Thyroid gland (tissue), 4 donors: ENCODE measurements around the gene IQGAP2. TPM values are rescaled to one million over a fixed set of nuclear protein-coding genes. Genes with fewer than 3 reads are reported as not detected.

Source experiments
- DNase-seq, 2 donors: peaks; one replicate each; pipeline ENCODE4 v3.0.0-alpha.2; 2019
- H3K27ac ChIP-seq, 3 donors: fragments of 200-600 bp; sonication (generic); 1 replicate in 2 of 3; 2 replicates in 1 of 3; pipeline ENCODE4 v1.5.1; 2016 to 2019; ENCODE audit warnings: mild to moderate bottlenecking in 1 of 3, moderate library complexity in 1 of 3
- H3K27me3 ChIP-seq: fragments of 200-600 bp; sonication (generic); one replicate; pipeline ENCODE4 v1.5.1; 2019
- H3K36me3 ChIP-seq, 2 donors: fragments of 200-600 bp; sonication (generic); one replicate each; pipeline ENCODE4 v1.5.1; 2016 to 2019
- H3K4me1 ChIP-seq, 2 donors: fragments of 200-600 bp; sonication (generic); one replicate each; pipeline ENCODE4 v1.5.1; 2017 to 2019
- H3K4me3 ChIP-seq, 3 donors: fragments of 200-600 bp; sonication (generic); replicated peaks in 1 of 3; 1 replicate in 2 of 3; 2 replicates in 1 of 3; pipeline ENCODE4 v1.5.1; 2016; ENCODE audit warnings: mild to moderate bottlenecking in 1 of 3
- H3K9me3 ChIP-seq: fragments of 200-600 bp; sonication (generic); one replicate; pipeline ENCODE4 v1.5.1; 2017
- POLR2A ChIP-seq, 2 donors: fragments of 450-650 bp; IDR thresholded peaks; one replicate each; pipeline ENCODE4 v1.6.1; 2017; ENCODE audit warnings: antibody characterized with exemption in 2 of 2, mild to moderate bottlenecking in 2 of 2, moderate library complexity in 1 of 2
- WGBS, 2 donors: methylation state at CpG; one replicate each; pipeline ENCODE4 v1.1.5; 2017; 5-methylcytosine and 5-hydroxymethylcytosine counted together
- intact Hi-C: fragments of 100-400 bp; cut with DNase I; formaldehyde crosslinking; loops from one replicate; pipeline ENCODE4 v1.15.1; 2023
- total RNA-seq, 4 donors: library from RNA; depleted of rRNA; stranded (reverse); fragments of >200 nt; gene quantifications; one replicate each; pipeline ENCODE4 v1.2.3, GENCODE V29; 2016
- TF ChIP-seq, protein P1 (sequence below), 6 experiments: fragments of 200-600 bp in 3 of 6; fragments of 450-650 bp in 3 of 6; sonication (generic) in 3 of 6; IDR thresholded peaks; one replicate each; pipeline ENCODE4 v1.5.1; 2016 to 2019; ENCODE audit warnings: antibody characterized with exemption in 6 of 6, mild to moderate bottlenecking in 2 of 6, inconsistent platforms in 1 of 6, moderate library complexity in 1 of 6

The IQGAP2 gene
- total RNA-seq, 4 donors from 2014 or later: 55.1 to 85.5 (median 64.0) TPM

DNA sequence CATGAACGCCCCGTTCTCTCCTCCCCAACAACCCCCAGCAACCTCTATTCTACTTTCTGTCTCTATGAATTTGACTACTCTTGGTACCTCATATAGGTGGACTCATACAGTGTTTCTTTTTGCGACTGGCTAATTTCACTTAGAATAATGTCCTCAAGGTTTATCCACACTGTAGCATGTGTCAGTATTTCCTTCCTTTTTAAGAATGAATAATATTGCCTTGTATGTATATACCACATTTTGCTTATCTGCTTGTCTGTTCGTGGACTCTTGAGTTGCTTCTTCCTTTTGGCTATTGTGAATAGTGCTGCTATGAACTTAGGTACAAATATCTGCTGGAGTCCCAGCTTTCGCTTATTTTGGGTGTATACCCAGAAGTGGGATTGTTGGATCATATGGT, 42.7 kb downstream of the IQGAP2 start:
- Histone ChIP-seq H3K27me3 (no peaks in the 10 kb centered on the region), H3K36me3 (no peaks in the 10 kb centered on the region), H3K27ac (peak overlapping the region in 2 of 3 donors; percentile 77 to 93), H3K9me3 (no peaks in the 10 kb centered on the region), H3K4me1 (peaks cover 12 to 41% of the 10 kb centered on the region in 2 donors), H3K4me3 (no peak overlapping the region)
- intact Hi-C loops: no loop called here
- DNase-seq: no peak
- WGBS, 2 donors: 91 to 94% methylated on average over 5 of the region's 5 CpGs
- TF ChIP-seq, protein P1, sequence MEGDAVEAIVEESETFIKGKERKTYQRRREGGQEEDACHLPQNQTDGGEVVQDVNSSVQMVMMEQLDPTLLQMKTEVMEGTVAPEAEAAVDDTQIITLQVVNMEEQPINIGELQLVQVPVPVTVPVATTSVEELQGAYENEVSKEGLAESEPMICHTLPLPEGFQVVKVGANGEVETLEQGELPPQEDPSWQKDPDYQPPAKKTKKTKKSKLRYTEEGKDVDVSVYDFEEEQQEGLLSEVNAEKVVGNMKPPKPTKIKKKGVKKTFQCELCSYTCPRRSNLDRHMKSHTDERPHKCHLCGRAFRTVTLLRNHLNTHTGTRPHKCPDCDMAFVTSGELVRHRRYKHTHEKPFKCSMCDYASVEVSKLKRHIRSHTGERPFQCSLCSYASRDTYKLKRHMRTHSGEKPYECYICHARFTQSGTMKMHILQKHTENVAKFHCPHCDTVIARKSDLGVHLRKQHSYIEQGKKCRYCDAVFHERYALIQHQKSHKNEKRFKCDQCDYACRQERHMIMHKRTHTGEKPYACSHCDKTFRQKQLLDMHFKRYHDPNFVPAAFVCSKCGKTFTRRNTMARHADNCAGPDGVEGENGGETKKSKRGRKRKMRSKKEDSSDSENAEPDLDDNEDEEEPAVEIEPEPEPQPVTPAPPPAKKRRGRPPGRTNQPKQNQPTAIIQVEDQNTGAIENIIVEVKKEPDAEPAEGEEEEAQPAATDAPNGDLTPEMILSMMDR (IDR thresholded peaks at IDR 0.05): no peak
- no peak for TF ChIP-seq POLR2A (IDR thresholded peaks at IDR 0.05)

DNA sequence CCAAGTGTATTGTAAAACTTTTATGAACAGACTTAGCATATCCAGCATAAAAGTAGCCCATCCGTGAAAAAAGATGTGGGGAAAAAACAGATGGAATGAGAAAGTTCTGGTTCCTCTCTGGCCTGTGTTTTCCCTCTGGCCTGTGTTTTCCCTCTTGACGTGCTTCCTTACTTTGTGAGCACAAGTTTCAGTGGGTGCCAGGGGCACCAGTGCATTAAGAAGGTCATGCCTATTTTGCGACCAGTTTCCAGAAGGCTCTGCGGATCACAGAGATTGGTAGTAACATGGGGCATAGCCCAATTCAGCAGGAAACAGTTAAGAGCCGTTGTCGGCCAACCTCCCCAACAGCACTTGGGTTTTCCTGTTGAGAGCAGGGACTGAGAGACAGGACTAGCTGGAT, 43.7 kb downstream of the IQGAP2 start:
- H3K27ac ChIP-seq: peak overlapping the region; percentile 66 to 93 (median 77)
- H3K9me3 ChIP-seq: no peaks in the 10 kb centered on the region
- DNase-seq: peak; percentile 71 to 75
- peaks cover 12 to 41% of the 10 kb centered on the region in 2 donors for H3K4me1 ChIP-seq
- no peaks in the 10 kb centered on the region for H3K36me3 ChIP-seq
- no peak overlapping the region for H3K4me3 ChIP-seq
- intact Hi-C loops: no loop called here
- 33 to 56% methylated on average over 6 of the region's 6 CpGs for WGBS, 2 donors
- peak in 1 of 2 donors; percentile 23 for TF ChIP-seq POLR2A (IDR thresholded peaks at IDR 0.05)
- TF ChIP-seq, protein P1 (IDR thresholded peaks at IDR 0.05): no peak
- no peaks in the 10 kb centered on the region for H3K27me3 ChIP-seq

DNA sequence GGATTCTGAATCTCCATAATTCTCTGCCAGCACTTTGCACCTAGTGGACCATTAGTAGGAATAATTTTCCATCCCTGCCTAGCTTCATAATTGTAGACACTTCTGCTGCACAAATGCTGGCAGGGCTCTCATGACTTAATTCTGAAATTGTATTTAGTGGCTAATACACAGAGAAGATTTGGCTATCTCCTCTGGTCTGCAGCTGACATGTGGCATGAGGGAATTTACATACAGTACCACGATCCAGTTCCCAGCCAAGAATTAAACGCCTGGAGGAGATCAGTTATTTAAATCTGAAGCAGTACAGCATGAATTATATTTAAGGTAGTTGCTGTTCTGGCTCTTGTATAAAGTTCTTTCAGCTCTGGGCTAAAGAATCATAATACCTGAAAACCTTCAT, 46.5 kb downstream of the IQGAP2 start:
- H3K4me1 ChIP-seq: peaks cover 12 to 24% of the 10 kb centered on the region in 2 donors
- DNase-seq: no peak
- H3K36me3 ChIP-seq: no peaks in the 10 kb centered on the region
- H3K4me3 ChIP-seq: no peak overlapping the region
- 44 to 51% methylated on average over 2 of the region's 2 CpGs for WGBS, 2 donors
- H3K27me3 ChIP-seq: no peaks in the 10 kb centered on the region
- no peaks in the 10 kb centered on the region for H3K9me3 ChIP-seq
- no peak overlapping the region for H3K27ac ChIP-seq
- intact Hi-C loops: no loop called here
- TF ChIP-seq, protein P1 (IDR thresholded peaks at IDR 0.05): no peak

DNA sequence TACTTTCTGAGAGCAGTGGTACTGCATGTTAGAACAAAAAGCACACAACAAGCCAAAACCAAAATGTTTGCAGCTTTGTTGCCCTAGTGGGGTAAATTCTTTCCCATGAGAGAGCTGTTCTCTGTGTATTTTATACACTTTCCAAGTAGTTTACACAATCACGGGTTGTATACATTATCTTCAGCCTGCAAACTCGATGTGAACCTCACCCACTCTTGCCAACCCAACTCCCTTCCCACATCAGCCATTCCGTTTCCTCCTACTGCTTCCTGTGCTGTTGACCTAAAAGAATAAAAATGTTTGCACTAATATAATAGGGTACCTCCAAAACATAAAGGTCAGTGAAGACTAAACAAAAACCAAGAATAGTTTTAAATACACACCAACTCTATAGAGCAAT, 47.0 kb downstream of the IQGAP2 start:
- TF ChIP-seq, protein P1 (IDR thresholded peaks at IDR 0.05): no peak
- no peak for TF ChIP-seq POLR2A (IDR thresholded peaks at IDR 0.05)
- H3K36me3 ChIP-seq: no peaks in the 10 kb centered on the region
- intact Hi-C loops: no loop called here
- H3K27me3 ChIP-seq: no peaks in the 10 kb centered on the region
- H3K27ac ChIP-seq: no peak overlapping the region
- peaks cover 12 to 24% of the 10 kb centered on the region in 2 donors for H3K4me1 ChIP-seq
- no peak overlapping the region for H3K4me3 ChIP-seq
- WGBS, 2 donors: 25 to 33% methylated on average over 3 of the region's 3 CpGs
- DNase-seq: no peak
- H3K9me3 ChIP-seq: no peaks in the 10 kb centered on the region

DNA sequence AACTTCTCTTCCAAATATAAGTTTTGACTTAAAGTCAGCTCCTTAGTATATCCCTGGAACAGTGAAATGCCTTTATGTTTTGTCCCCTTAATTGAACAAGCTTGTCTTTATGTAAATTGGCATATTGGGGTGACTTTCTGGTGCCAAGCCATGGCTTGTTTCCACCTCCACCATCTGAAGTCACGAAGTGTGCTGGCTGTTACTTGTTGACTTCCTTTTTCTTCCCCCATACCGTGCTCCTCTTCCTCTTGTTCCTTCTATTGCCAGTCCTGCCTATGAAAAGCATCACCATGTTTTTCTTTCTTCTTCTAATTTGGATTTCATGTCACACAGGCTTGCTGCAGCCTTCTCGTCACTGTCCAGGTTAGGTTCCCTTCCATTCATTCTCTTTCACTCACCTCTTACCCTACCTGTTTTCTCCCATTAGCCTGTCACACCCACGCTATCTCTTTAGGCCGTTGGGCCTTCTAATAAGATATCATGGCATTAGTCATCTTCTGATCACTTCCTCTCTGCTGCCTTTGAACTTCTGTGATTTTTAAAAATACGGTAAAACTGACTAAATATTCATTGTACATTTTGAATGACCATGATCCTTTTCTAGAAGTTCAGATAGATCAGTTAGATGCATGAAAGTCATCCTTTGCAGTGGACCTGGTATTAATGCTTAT, 48.1 kb downstream of the IQGAP2 start:
- Histone ChIP-seq H3K9me3 (no peaks in the 10 kb centered on the region), H3K4me1 (peaks cover 12 to 20% of the 10 kb centered on the region in 2 donors), H3K27me3 (no peaks in the 10 kb centered on the region), H3K4me3 (no peak overlapping the region), H3K27ac (no peak overlapping the region), H3K36me3 (no peaks in the 10 kb centered on the region)
- intact Hi-C loops: no loop called here
- DNase-seq: no peak
- no peak for TF ChIP-seq POLR2A (IDR thresholded peaks at IDR 0.05)
- TF ChIP-seq, protein P1 (IDR thresholded peaks at IDR 0.05): no peak
- 83% methylated on average over 6 of the region's 6 CpGs for WGBS, 2 donors
